ENCODE results near the gene ZNF341.

The ZNF341 gene

GRCh38 chr20:33757046-33757445 is 25.2 kb downstream of the ZNF341 start:
- H4K20me1 ChIP-seq (ENCODE audit: insufficient read depth), result no peaks in the 10 kb centered on the region
- no peak overlapping the region for H3K9ac ChIP-seq
- no peaks in the 10 kb centered on the region for H3K4me1 ChIP-seq (ENCODE audit: low read depth, poor library complexity, severe bottlenecking)
- no peak overlapping the region for H2AFZ ChIP-seq (ENCODE audit: low read depth)
- no peaks in the 10 kb centered on the region for H3K27me3 ChIP-seq (ENCODE audit: insufficient read depth, low read depth)
- H3K79me2 ChIP-seq (ENCODE audit: insufficient read depth, low read depth), result no peaks in the 10 kb centered on the region
- H3K4me2 ChIP-seq, result no peak overlapping the region
- no peaks in the 10 kb centered on the region for H3K36me3 ChIP-seq (ENCODE audit: insufficient read depth)
- no peak for TF ChIP-seq CTCF (conservative IDR thresholded peaks at IDR 0.05; ENCODE audit: low read depth, low read length)
- no peak overlapping the region for H3K4me3 ChIP-seq (IDR thresholded peaks at IDR 0.05; ENCODE audit: insufficient read depth, low read depth, low read length)
- H3K27ac ChIP-seq, result no peak overlapping the region

GRCh38 chr20:33757458-33757857 is 25.7 kb downstream of the ZNF341 start:
- Histone ChIP-seq H3K79me2 (ENCODE audit: insufficient read depth, low read depth) (no peaks in the 10 kb centered on the region), H3K36me3 (ENCODE audit: insufficient read depth) (no peaks in the 10 kb centered on the region), H3K9ac (no peak overlapping the region), H4K20me1 (ENCODE audit: insufficient read depth) (no peaks in the 10 kb centered on the region), H3K4me1 (ENCODE audit: low read depth, poor library complexity, severe bottlenecking) (no peaks in the 10 kb centered on the region), H3K4me2 (no peak overlapping the region), H3K4me3 (IDR thresholded peaks at IDR 0.05; ENCODE audit: insufficient read depth, low read depth, low read length) (no peak overlapping the region), H3K27me3 (ENCODE audit: insufficient read depth, low read depth) (no peaks in the 10 kb centered on the region), H2AFZ (ENCODE audit: low read depth) (no peak overlapping the region), H3K27ac (no peak overlapping the region)
- no peak for TF ChIP-seq CTCF (conservative IDR thresholded peaks at IDR 0.05; ENCODE audit: low read depth, low read length)

- H2AFZ ChIP-seq (ENCODE audit: low read depth), result no peak overlapping the region
- H3K9ac ChIP-seq, result no peak overlapping the region
Observed at GRCh38 chr20:33761698-33762250, 30.0 kb downstream of the ZNF341 start.

GRCh38 chr20:33765099-33765498 is 33.3 kb downstream of the ZNF341 start:
- Histone ChIP-seq H4K20me1 (ENCODE audit: insufficient read depth) (no peaks in the 10 kb centered on the region), H3K4me3 (IDR thresholded peaks at IDR 0.05; ENCODE audit: insufficient read depth, low read depth, low read length) (no peak overlapping the region), H3K79me2 (ENCODE audit: insufficient read depth, low read depth) (no peaks in the 10 kb centered on the region), H3K36me3 (ENCODE audit: insufficient read depth) (no peaks in the 10 kb centered on the region), H2AFZ (ENCODE audit: low read depth) (no peak overlapping the region), H3K27ac (no peak overlapping the region), H3K27me3 (ENCODE audit: insufficient read depth, low read depth) (no peaks in the 10 kb centered on the region), H3K9ac (no peak overlapping the region), H3K4me2 (no peak overlapping the region), H3K4me1 (ENCODE audit: low read depth, poor library complexity, severe bottlenecking) (peaks cover 14% of the 10 kb centered on the region)
- no peak for TF ChIP-seq CTCF (conservative IDR thresholded peaks at IDR 0.05; ENCODE audit: low read depth, low read length)

More at GRCh38 chr20:33761698-33762250, 30.0 kb downstream of the ZNF341 start:
- Histone ChIP-seq H3K27me3 (ENCODE audit: insufficient read depth, low read depth) (no peaks in the 10 kb centered on the region), H3K79me2 (ENCODE audit: insufficient read depth, low read depth) (no peaks in the 10 kb centered on the region), H4K20me1 (ENCODE audit: insufficient read depth) (no peaks in the 10 kb centered on the region), H3K27ac (no peak overlapping the region), H3K36me3 (ENCODE audit: insufficient read depth) (no peaks in the 10 kb centered on the region), H3K4me1 (ENCODE audit: low read depth, poor library complexity, severe bottlenecking) (no peaks in the 10 kb centered on the region), H3K4me3 (IDR thresholded peaks at IDR 0.05; ENCODE audit: insufficient read depth, low read depth, low read length) (no peak overlapping the region), H3K4me2 (no peak overlapping the region)
- no peak for TF ChIP-seq CTCF (conservative IDR thresholded peaks at IDR 0.05; ENCODE audit: low read depth, low read length)
